Activated CD8-positive, alpha-beta T cell treated with anti-CD3 and anti-CD28 coated beads for 36 hours (primary cell): ENCODE measurements around the gene CDK5RAP2. TPM values are rescaled to one million over a fixed set of nuclear protein-coding genes. Genes with fewer than 3 reads are reported as not detected.
"Not testable (repeated sequence)": the region's sequence is repeated elsewhere in the genome, so short reads cannot be mapped to it uniquely, and the experiment has no call there.

Experiments
- ATAC-seq: fragments of 200-7000 bp; cut with Tn5 transposase; one replicate; pipeline ENCODE4 v1.10.0; 2021; ENCODE audit warnings: mild to moderate bottlenecking, moderate library complexity
- CTCF ChIA-PET: fragments of 350-600 bp; sonication (Branson Sonifier 250); formaldehyde crosslinking; loops from one replicate; lab custom pipeline; 2021; ENCODE audit warnings: antibody characterized with exemption; lab: Charles Lee
- POLR2A ChIA-PET: fragments of 350-600 bp; sonication (Branson Sonifier 250); formaldehyde crosslinking; loops from one replicate; lab custom pipeline; 2021; ENCODE audit warnings: antibody characterized with exemption; lab: Charles Lee
- DNase-seq: peaks from one replicate; pipeline ENCODE4 v3.0.0-alpha.2; 2020
- H3K27ac Mint-ChIP-seq: one replicate; pipeline ENCODE4 v1.8.0; 2021; ENCODE audit warnings: mild to moderate bottlenecking, mixed read lengths
- H3K27me3 Mint-ChIP-seq: one replicate; pipeline ENCODE4 v1.8.0; 2021; ENCODE audit warnings: mixed read lengths
- H3K36me3 Mint-ChIP-seq: one replicate; pipeline ENCODE4 v1.8.0; 2021; ENCODE audit warnings: low read depth, mixed read lengths
- H3K4me1 Mint-ChIP-seq: one replicate; pipeline ENCODE4 v1.8.0; 2021; ENCODE audit warnings: low read depth, mixed read lengths
- H3K4me3 Mint-ChIP-seq: one replicate; pipeline ENCODE4 v1.8.0; 2021; ENCODE audit warnings: mild to moderate bottlenecking, moderate library complexity, mixed read lengths
- H3K9me3 Mint-ChIP-seq: one replicate; pipeline ENCODE4 v1.8.0; 2021; ENCODE audit warnings: mixed read lengths
- intact Hi-C: fragments of 100-400 bp; cut with micrococcal nuclease; formaldehyde crosslinking; loops from one replicate; pipeline ENCODE4 v1.10.0; 2022
- total RNA-seq, 2 experiments: library from RNA; stranded (reverse); gene quantifications; one replicate each; pipeline ENCODE4 v1.2.3, GENCODE V29; 2021
- TF ChIP-seq, protein P1 (sequence below): fragments of 200-600 bp; IDR thresholded peaks from one replicate; pipeline ENCODE4 v1.8.0; 2022; ENCODE audit warnings: antibody characterized with exemption, mild to moderate bottlenecking

Gene CDK5RAP2
- 10 to 100 TPM; 61.5 to 67.6 TPM for total RNA-seq

DNA sequence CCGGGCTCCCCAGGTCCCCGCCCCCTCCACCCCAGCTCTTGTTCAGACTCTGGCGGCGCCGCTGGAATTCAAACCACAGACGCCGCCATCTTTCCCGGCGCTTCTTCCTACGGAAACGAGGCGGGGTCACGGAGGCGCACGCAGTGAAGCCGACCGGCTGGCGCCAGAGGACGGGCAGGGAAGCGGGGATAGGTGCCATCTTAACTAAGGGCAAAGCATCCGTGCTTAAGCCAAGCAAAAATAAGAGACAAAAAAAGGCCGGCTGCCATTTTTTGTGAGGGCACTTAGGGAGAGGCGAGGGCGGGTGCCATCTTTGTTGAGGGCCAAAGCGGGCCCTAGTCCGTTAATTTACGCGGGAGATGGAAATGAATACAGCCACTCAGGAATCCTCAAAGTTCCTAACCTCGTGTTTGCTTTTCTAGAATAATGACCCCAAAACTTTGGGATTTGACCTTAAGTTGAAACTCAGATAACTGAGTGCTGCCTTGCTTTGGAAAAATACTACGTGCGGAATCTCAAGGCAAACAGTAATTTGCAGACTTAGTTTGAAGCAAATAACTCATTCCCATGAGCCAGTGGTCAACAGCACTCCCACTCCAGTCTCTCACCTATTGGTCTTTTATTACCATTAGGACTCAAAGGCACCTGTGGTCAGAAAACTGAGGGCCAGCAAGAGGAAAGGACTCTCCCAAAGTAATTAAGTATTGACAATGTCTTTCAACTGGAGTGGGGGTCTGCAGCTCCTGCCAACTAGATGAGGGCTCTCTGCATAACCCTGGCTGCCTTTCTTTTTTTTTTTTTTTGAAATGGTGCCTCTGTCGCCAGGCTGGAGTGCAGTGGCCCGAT lies at the start of gene CDK5RAP2:
Gene CDK5RAP2 (minus strand): TSS at position 117 of the 846 bp plus-strand sequence. CDS start 189 bp downstream, outside the sequence.
- Mint-ChIP-seq H3K27ac (peak within 1 kb of the TSS; percentile 94), H3K27me3 (no peaks in the 10 kb centered on the region), H3K9me3 (no peaks in the 10 kb centered on the region), H3K4me1 (peaks cover 46% of the 10 kb centered on the region), H3K4me3 (peak within 1 kb of the TSS; percentile 99), H3K36me3 (peaks cover 17% of the 10 kb centered on the region)
- ChIA-PET POLR2A (interaction anchor here (0.9 kb wide), 1 partner anchor 15 kb away, joined by 6 read pairs; no protein-coding TSS in a partner anchor), CTCF (interaction anchor here (1.4 kb wide), 1 partner anchor 401 kb away, joined by 3 read pairs; no protein-coding TSS in a partner anchor)
- TF ChIP-seq, protein P1, sequence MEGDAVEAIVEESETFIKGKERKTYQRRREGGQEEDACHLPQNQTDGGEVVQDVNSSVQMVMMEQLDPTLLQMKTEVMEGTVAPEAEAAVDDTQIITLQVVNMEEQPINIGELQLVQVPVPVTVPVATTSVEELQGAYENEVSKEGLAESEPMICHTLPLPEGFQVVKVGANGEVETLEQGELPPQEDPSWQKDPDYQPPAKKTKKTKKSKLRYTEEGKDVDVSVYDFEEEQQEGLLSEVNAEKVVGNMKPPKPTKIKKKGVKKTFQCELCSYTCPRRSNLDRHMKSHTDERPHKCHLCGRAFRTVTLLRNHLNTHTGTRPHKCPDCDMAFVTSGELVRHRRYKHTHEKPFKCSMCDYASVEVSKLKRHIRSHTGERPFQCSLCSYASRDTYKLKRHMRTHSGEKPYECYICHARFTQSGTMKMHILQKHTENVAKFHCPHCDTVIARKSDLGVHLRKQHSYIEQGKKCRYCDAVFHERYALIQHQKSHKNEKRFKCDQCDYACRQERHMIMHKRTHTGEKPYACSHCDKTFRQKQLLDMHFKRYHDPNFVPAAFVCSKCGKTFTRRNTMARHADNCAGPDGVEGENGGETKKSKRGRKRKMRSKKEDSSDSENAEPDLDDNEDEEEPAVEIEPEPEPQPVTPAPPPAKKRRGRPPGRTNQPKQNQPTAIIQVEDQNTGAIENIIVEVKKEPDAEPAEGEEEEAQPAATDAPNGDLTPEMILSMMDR = no peak
- DNase-seq = peak; percentile 94
- intact Hi-C loops = no loop called here
- peak; percentile 97 for ATAC-seq

DNA sequence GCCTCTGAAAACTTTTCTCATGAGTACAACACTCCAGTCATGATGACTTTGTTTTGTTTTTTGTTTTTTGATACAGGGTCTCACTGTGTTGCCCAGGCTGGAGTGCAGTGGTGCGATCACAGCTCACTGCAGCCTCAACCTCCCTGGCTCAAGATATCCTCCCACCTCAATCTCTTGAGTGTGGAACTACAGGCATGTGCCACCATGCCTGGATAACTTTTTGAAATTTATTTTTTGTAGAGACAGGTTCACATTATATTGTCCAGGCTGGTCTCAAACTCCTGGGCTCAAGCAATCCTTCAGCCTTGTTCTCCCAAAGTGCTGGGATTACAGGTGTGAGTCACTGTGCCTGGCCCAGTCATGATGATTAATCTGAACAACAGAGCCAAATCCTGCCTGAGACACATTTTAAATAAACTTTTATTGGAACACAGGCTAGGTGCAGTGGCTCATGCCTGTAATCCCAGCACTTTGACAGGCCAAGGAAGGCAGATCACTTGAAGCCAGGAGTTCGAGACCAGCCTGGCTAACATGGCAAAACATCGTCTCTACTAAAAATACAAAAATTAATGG lies 49.0 kb upstream of the CDK5RAP2 start:
- H3K27ac Mint-ChIP-seq, ATAC-seq, DNase-seq, H3K36me3 Mint-ChIP-seq, CTCF ChIA-PET, POLR2A ChIA-PET, H3K9me3 Mint-ChIP-seq, H3K4me1 Mint-ChIP-seq, H3K27me3 Mint-ChIP-seq, H3K4me3 Mint-ChIP-seq, intact Hi-C loops: not testable (repeated sequence)

DNA sequence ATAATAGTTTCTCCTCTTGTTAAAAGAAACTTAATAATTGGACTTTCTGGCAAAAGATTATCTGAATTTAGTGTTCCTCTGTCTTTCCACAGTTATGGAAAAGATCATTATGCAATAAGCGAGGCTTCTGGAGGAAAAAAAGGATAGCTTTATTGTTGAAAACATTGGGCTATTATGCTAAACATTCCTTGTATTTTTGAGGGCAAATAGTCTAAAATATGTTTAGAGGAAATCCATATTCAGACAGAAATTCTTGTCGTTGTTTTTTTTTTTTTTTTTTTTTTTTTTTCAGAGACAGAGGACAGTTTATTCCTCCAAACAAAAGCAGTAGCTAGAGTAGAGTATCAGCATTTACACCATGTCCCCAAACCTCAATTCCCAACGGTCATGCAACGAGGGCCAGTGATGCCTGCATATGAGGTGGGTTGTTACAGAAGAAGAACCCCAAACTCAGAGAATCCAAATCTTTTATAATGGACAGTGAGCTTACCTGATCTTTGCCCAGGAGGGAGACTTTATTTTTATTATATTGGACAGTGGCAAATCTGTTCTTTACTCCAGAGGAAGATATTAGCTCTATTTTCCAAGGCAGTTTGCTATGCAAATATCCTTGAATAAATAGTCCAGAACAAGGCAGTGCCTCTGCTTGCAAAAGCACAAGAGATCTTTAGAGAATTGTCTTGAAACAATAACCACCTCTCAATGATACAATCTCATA lies 48.4 kb upstream of the CDK5RAP2 start:
- CTCF ChIA-PET = no interaction called here
- no peak for ATAC-seq
- H3K4me1 Mint-ChIP-seq = peaks cover 3% of the 10 kb centered on the region

DNA sequence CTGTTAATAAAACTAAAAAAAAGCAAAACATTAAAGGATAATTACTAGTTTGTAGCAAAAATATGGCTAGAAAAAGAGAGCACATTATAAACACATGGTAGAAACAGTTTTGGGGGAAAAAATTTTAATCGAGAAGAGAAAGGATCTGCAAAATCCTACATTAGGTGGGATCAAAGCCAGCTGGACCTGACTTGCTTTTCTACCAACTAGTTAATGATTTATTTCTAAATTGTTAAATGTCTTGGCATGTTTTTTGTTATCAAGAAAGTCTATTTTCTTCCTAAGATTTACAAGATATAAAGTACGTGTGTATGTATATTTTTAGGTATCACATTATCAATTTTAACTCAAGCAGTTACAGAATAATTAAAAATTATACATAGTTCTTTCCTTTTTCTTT lies 47.1 kb upstream of the CDK5RAP2 start:
- peaks cover 3% of the 10 kb centered on the region for H3K4me1 Mint-ChIP-seq
- no peak overlapping the region for H3K27ac Mint-ChIP-seq
- CTCF ChIA-PET = no interaction called here
- TF ChIP-seq, protein P1 = no peak
- DNase-seq (no peak), ATAC-seq (no peak)
- H3K36me3 Mint-ChIP-seq = no peaks in the 10 kb centered on the region
- POLR2A ChIA-PET = no interaction called here
- intact Hi-C loops = no loop called here
- H3K27me3 Mint-ChIP-seq = no peaks in the 10 kb centered on the region
- no peaks in the 10 kb centered on the region for H3K9me3 Mint-ChIP-seq
- no peak overlapping the region for H3K4me3 Mint-ChIP-seq

More for the DNA sequence above, 48.4 kb upstream of the CDK5RAP2 start:
- no peak overlapping the region for H3K27ac Mint-ChIP-seq
- TF ChIP-seq, protein P1 = no peak
- intact Hi-C loops = no loop called here
- no peak overlapping the region for H3K4me3 Mint-ChIP-seq
- no peaks in the 10 kb centered on the region for H3K27me3 Mint-ChIP-seq
- DNase-seq = no peak
- H3K9me3 Mint-ChIP-seq = no peaks in the 10 kb centered on the region
- POLR2A ChIA-PET = no interaction called here
- no peaks in the 10 kb centered on the region for H3K36me3 Mint-ChIP-seq

DNA sequence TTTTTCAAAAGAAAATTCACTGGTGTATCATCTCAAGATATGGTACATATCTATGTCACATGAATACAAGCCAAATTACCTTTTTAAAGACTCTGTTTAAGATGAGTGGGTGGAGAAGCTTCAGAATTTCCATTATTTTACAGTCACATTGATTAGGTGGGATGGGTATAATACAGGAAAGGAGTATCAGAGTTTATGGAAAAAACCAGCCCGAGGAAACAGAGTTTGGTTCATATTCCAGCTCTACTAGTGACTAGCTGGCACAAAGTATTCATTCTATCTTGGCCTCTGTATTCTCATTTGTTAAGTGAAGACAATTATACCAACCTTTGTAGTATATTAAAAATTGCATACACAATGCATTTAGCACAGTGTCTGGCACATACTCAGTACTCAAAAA lies 46.5 kb upstream of the CDK5RAP2 start:
- no peak for ATAC-seq
- intact Hi-C loops = no loop called here

More for the DNA sequence above, 46.5 kb upstream of the CDK5RAP2 start:
- no peaks in the 10 kb centered on the region for H3K27me3 Mint-ChIP-seq
- DNase-seq = no peak
- H3K36me3 Mint-ChIP-seq = no peaks in the 10 kb centered on the region
- ChIA-PET POLR2A (no interaction called here), CTCF (no interaction called here)
- no peaks in the 10 kb centered on the region for H3K9me3 Mint-ChIP-seq
- no peak overlapping the region for H3K27ac Mint-ChIP-seq
- peaks cover 3% of the 10 kb centered on the region for H3K4me1 Mint-ChIP-seq
- no peak overlapping the region for H3K4me3 Mint-ChIP-seq
- TF ChIP-seq, protein P1 = no peak
